ENCODE results near the gene TRAF7. TPM values are rescaled to one million over a fixed set of nuclear protein-coding genes. Genes with fewer than 3 reads are reported as not detected.

The TRAF7 gene
- total RNA-seq, 1 donor from 2014 or later, result 78.1 TPM

- Mint-ChIP-seq H3K4me1 (ENCODE audit: unreplicated experiment) (peaks cover 31% of the 10 kb centered on the region), H3K36me3 (ENCODE audit: unreplicated experiment) (peaks cover 5% of the 10 kb centered on the region), H3K4me3 (ENCODE audit: unreplicated experiment) (no peak overlapping the region), H3K9me3 (ENCODE audit: unreplicated experiment) (no peaks in the 10 kb centered on the region), H3K27ac (ENCODE audit: unreplicated experiment) (no peak overlapping the region), H3K27me3 (ENCODE audit: unreplicated experiment) (no peaks in the 10 kb centered on the region)
- DNase-seq (ENCODE audit: extremely low spot score, unreplicated experiment), result no peak
- TF ChIP-seq CTCF (IDR thresholded peaks at IDR 0.05), result no peak
Measured at GRCh38 chr16:2162676-2163118, 7.1 kb downstream of the TRAF7 start.

GRCh38 chr16:2163211-2163881 lies 7.8 kb downstream of the TRAF7 start:
- Mint-ChIP-seq H3K4me1 (ENCODE audit: unreplicated experiment) (peaks cover 25% of the 10 kb centered on the region), H3K27ac (ENCODE audit: unreplicated experiment) (no peak overlapping the region), H3K9me3 (ENCODE audit: unreplicated experiment) (no peaks in the 10 kb centered on the region), H3K36me3 (ENCODE audit: unreplicated experiment) (peaks cover 9% of the 10 kb centered on the region), H3K27me3 (ENCODE audit: unreplicated experiment) (no peaks in the 10 kb centered on the region), H3K4me3 (ENCODE audit: unreplicated experiment) (no peak overlapping the region)
- no peak for TF ChIP-seq CTCF (IDR thresholded peaks at IDR 0.05)
- no peak for DNase-seq (ENCODE audit: extremely low spot score, unreplicated experiment)

GRCh38 chr16:2165861-2166260 lies 10.3 kb downstream of the TRAF7 start:
- H3K27ac Mint-ChIP-seq (ENCODE audit: unreplicated experiment), result no peak overlapping the region

GRCh38 chr16:2166263-2167067 lies 10.9 kb downstream of the TRAF7 start:
- H3K27ac Mint-ChIP-seq (ENCODE audit: unreplicated experiment), result no peak overlapping the region

More at GRCh38 chr16:2165861-2166260, 10.3 kb downstream of the TRAF7 start:
- Mint-ChIP-seq H3K4me3 (ENCODE audit: unreplicated experiment) (no peak overlapping the region), H3K27me3 (ENCODE audit: unreplicated experiment) (no peaks in the 10 kb centered on the region), H3K36me3 (ENCODE audit: unreplicated experiment) (peaks cover 9% of the 10 kb centered on the region), H3K9me3 (ENCODE audit: unreplicated experiment) (no peaks in the 10 kb centered on the region), H3K4me1 (ENCODE audit: unreplicated experiment) (peaks cover 13% of the 10 kb centered on the region)
- TF ChIP-seq CTCF (IDR thresholded peaks at IDR 0.05), result no peak
- DNase-seq (ENCODE audit: extremely low spot score, unreplicated experiment), result no peak

More at GRCh38 chr16:2166263-2167067, 10.9 kb downstream of the TRAF7 start:
- no peak for TF ChIP-seq CTCF (IDR thresholded peaks at IDR 0.05)
- Mint-ChIP-seq H3K4me1 (ENCODE audit: unreplicated experiment) (peaks cover 7% of the 10 kb centered on the region), H3K4me3 (ENCODE audit: unreplicated experiment) (no peak overlapping the region), H3K36me3 (ENCODE audit: unreplicated experiment) (peaks cover 9% of the 10 kb centered on the region), H3K9me3 (ENCODE audit: unreplicated experiment) (no peaks in the 10 kb centered on the region), H3K27me3 (ENCODE audit: unreplicated experiment) (no peaks in the 10 kb centered on the region)
- DNase-seq (ENCODE audit: extremely low spot score, unreplicated experiment), result no peak

Data from osteocyte (in vitro differentiated cells).